Lower leg skin (tissue), 3 donors: ENCODE data around the gene LRRC72.

ENCODE experiments used
- CTCF ChIP-seq, 3 donors: fragments of 450-650 bp; IDR thresholded peaks; one replicate each; pipeline ENCODE4 v1.5.1; 2016; ENCODE audit warnings: antibody characterized with exemption in 3 of 3, mild to moderate bottlenecking in 3 of 3, moderate library complexity in 2 of 3
- POLR2A ChIP-seq, 2 donors: fragments of 450-650 bp; IDR thresholded peaks; one replicate each; pipeline ENCODE4 v1.6.1; 2016 to 2017; ENCODE audit warnings: antibody characterized with exemption in 2 of 2, mild to moderate bottlenecking in 1 of 2, moderate library complexity in 1 of 2

DNA sequence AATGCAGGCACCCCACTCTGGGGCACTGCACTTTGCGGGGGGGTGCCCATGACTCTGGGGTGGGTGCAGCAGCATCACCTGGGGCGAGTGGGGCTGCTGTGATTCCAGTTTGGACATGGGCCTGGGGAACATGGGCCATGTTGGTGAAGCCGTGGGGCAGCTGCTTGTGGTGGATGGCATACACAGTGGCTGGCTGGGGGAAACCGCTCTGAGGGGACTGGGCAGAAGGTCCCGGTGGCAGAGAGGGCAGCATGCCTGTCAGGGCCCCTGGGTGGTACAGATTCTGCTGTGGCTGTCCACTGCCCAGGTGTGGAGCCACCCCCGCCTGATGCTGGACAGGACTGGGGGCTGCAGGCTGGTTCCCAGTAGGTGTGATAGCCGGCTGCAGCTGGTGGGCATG, 57.2 kb downstream of the LRRC72 start:
- TF ChIP-seq CTCF (IDR thresholded peaks at IDR 0.05) (no peak), POLR2A (IDR thresholded peaks at IDR 0.05) (no peak)
